Frontal cortex (tissue), 4 donors: ENCODE measurements around the gene LRRC8C. TPM values are rescaled to one million over a fixed set of nuclear protein-coding genes. Genes with fewer than 3 reads are reported as not detected.
"Not testable (repeated sequence)": the region's sequence is repeated elsewhere in the genome, so short reads cannot be mapped to it uniquely, and the experiment has no call there.

Source experiments
- DNase-seq, 2 donors: peaks; one replicate each; pipeline ENCODE4 v3.0.0; 2012; ENCODE audit warnings: low spot score in 2 of 2
- FAIRE-seq: peaks from 2 replicates; lab custom pipeline; 2012; peaks lifted over from hg19 to GRCh38; lab: Jason Lieb, UNC
- total RNA-seq: library from RNA; depleted of rRNA; stranded (reverse); fragments of >200 nt; gene quantifications from one replicate; pipeline ENCODE4 v1.2.3, GENCODE V29; 2014
- donor health status: control.
- donor health status: control.
- donor health status: control.

LRRC8C gene
- total RNA-seq, 1 donor from 2014 or later: 6.9 TPM

DNA sequence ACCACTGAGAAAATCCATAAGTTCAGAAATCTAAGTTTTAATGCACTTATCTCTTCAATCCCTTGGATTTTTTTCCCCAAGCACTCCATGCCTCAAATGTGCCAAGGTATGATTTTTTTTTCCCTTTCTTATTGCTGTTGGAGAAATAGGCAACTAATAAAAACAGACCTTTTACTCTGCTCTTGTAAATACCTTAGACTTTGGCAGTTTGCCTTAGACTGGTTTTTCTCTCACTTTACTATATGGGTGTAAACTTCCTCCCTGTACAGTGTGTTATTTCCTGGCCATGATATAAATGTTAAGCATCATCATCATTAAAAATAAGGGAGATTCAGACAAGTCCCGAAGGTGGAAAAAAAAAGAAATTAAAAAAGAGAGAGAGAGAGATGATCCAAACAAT, 65.7 kb downstream of the LRRC8C start:
- DNase-seq (no peak), FAIRE-seq (no peak)

DNA sequence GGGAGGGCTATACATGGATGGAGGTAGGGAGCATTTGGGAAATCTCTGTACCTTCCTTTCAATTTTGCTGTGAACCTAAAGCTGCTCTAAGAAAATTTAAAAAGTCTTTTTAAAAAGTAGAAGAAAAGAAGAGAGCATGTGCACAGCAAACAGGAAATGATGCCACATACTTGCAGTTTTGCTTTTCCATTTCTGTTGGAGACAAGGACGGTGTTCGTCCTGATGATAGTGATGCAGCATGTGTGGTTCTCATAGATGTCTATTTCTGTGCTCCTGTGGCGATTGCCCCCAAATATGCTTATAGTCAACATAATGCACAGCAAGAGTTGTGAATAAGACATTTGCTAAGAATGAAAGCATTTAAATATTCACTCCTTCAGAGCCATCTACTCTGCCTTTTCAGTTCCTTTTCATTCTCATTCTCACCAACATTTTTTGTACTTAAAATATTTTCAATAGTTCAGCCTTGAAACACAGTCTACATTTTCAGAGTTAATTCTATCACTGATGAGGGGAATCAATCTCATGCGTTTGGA, 66.6 kb downstream of the LRRC8C start:
- FAIRE-seq (no peak), DNase-seq (no peak)

DNA sequence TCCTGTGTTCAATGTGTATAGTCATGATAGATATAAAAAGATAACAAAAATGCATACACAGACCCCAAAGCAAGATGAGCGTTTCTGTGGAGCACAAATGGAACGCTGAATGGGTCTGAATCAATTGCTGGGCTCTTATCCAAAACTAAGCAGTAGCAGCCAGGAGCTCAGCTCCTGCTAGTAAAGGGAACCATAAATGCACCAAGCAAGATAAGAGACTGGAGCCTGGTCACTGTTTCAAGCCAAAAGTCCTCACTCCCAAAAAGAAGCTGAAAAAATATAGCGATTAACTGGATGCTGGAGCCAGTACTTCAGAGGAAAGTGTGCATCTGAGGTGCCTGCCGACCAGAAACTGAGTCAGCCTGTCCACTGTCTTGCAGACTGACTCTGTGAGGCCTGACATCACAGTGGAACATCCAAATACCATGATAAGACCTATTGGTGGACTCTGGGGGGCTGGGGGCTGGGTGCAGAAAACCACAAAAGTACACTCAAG, 68.9 kb downstream of the LRRC8C start:
- DNase-seq (no peak), FAIRE-seq (no peak)

DNA sequence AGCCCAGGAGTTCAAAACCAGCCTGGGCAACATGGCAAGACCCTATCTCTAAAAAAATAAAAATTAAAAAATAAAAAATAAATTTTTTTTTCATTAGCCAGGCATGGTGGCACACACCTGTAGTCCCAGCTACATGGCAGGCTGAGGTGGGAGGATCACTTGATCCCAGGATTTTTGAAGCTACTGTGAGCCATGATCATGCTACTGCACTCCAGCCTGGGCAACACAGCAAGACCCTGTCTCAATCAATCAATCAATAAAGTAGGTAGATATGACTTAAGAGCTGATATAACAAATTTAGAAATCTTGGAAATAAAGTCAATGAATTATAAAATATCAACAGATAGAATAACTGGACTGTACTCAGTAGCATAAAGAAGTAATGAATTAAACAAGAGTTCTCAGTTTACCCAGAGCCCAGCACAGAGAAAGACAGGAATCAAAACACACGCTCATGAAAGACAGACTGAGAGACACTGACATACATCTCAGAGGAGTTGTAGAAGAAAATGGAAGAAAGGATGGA, 69.7 kb downstream of the LRRC8C start:
- no peak for DNase-seq
- no peak for FAIRE-seq

DNA sequence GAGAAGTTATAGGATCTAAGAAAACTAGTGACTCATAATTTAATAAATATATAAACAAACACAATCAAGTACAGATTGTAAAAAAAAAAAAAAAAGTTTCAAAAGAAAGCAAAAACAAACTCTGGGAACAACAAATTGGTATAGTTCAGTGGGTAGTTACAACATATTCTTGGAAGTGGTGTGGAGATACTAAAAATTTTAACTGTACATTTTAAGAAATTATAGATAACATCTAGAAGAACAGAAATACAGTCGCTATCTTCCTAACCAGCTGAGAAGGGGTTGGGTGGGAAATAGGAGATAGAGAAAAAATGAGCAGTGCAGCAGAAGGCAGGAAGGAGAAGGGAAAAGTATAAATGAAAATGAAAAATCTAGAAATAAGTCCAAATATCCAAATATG, 70.5 kb downstream of the LRRC8C start:
- DNase-seq (no peak), FAIRE-seq (peak; percentile 63)

DNA sequence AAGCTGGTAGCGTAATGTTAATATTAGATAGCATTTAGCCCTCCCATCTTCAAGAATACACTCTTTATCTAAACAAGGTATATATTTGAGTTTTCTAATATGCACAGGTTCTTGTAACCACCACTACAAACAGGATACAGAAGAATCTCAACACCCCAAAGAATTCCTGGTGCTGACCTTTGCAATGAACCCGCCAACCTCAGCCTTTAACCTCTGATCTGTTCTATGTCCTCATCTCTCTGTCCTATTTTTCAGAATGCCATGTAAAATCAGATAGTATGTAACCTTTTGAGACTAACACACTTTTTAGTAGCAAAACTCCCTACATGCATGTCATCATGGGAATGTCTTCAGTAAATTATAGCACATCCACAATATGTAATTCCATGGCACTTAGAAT, 71.1 kb downstream of the LRRC8C start:
- no peak for FAIRE-seq

DNA sequence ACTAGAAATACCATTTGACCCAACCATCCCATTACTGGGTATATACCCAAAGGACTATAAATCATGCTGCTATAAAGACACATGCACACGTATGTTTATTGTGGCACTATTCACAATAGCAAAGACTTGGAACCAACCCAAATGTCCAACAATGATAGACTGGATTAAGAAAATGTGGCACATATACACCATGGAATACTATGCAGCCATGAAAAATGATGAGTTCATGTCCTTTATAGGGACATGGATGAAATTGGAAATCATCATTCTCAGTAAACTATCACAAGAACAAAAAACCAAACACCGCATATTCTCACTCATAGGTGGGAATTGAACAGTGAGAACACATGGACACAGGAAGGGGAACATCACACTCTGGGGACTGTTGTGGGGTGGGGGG, 72.0 kb downstream of the LRRC8C start:
- not testable (repeated sequence) for DNase-seq, FAIRE-seq

More for the DNA sequence above, 71.1 kb downstream of the LRRC8C start:
- DNase-seq: no peak

DNA sequence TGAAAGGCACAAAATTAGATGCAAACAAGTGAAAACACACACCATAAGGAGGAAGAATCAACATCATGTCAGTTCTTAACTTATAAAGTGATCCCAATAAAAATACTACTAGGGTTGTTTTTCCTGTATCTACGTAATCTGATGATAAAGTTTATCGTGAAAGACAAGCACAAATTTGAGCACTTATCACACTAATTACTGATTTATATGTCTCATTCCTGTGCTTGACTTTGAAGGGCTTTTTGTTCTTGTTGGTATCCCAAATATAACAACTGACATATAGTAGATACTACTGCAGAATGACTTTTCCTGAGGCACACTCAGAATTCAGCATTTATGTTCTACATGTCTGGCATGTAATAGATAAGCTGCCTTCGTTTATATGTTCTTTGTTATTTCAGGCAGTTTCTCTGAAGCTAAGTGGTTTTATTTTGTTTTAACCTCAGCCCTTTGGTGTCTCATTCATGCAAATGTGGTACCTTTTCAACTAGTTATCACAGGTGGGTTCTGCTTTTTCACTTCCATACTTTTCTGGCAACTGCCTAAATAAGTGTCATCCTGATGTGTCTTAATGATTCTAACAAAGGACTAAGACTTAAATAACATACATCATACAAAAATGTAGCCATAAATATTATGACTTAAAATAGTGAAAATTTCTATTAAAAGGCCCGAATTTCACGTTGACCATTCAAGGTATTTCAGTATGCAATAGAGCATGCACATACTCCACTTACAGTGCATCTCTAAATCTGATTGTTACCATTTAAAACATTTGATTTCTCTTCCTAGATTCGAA, 73.2 kb downstream of the LRRC8C start:
- FAIRE-seq: no peak

DNA sequence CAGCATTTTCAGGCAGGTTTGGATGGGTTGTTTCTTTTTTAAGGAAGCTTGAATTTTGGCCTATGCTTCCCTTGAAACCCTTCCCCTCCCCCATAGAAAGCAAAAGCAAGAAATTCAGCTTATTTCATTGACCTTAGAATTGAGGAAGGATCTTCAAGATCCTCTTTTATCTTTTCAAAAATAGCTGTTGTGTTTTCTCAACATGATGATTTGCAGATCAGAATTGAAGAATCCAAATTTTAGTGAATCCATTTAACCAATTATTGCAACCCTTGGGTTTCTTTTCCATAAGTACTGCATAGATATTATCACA, 73.7 kb downstream of the LRRC8C start:
- FAIRE-seq (no peak), DNase-seq (no peak)

More for the DNA sequence above, 73.2 kb downstream of the LRRC8C start:
- no peak for DNase-seq

DNA sequence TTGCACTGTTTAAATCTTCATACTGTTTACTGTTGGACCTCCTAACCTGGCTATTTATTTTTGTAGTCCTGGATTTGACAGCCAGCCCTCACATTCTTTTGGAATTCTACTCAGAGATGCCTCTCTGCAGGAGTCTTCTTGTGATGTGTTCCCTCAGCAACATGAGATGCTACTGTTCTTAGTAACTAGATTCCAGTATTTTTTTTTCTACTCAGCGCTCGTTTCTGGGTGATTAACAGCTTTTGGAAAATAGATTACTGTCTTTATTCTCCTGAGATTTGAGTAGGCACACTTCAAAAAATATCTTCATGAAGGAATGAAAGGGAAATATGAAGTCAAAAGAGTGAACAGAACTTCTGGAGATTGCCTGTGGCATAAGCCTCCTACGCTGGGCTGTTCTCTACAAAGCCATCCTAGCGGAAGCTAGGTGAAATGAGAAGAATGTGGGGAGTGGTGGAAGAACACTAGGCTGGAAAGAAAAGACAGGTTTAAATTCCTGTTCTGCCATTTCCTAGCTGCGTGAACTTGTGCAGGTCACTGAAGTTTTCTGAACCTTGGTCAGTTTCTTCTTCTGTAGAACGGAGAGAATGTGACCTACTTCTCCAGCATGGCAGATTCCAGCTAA, 75.9 kb downstream of the LRRC8C start:
- DNase-seq: no peak
- FAIRE-seq: no peak

DNA sequence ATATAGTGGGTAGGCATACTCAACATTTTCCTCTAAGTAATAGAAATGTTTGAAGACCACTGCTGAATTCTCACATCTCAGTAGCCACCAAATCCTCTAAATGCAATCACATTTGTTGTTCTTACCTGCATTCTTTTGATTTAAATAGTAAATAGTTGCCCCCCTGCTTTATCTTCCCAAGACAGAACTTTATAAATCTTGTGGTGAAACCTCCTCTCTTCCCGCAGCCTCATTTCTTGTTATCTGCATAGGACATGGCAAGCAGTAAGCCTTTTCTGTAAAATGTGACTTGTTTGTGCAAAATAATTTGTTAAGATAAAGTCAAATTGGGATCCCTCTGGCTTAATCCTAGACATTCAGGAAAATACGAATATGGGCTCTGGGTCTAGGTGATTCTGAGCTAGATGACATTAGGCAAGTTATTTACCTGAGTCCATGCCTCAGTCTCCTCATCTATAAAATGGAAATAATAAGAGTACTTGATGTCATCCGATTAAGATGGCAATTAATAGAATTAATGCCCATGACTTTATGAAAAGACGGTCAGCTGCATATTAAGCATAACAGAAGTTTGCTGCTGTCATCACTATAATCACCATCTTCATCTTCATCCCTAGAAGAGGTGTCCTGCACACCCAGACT, 77.7 kb downstream of the LRRC8C start:
- no peak for DNase-seq
- no peak for FAIRE-seq

DNA sequence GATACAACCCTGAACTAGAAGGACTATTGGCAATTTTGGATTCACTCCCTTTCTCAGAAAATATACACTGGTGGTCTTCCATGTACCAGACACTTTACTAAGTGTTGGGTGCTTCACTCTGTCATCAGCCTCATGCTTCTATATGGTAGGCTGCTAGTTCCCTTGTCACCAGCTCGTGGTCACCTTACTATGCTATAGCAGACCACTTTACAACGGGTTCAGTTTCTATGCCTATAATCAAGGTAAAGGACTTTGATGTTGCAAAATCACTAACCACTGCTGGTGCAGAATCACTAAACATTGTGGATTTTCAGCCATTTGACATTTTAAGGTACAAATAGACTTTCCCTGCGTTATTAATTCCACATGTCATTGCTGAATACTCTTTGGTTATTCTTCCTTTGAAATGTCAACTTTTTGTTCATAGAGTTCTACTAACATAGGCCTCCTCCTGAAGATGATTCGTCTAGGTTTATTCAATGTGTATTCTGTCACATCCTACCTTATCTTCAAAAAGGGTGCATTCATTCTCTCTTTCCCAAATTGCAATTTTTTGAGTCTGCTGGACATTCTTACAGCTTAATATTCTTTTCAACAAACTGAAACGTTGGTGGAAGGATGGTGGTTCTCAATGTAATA, 78.3 kb downstream of the LRRC8C start:
- DNase-seq (no peak), FAIRE-seq (no peak)

DNA sequence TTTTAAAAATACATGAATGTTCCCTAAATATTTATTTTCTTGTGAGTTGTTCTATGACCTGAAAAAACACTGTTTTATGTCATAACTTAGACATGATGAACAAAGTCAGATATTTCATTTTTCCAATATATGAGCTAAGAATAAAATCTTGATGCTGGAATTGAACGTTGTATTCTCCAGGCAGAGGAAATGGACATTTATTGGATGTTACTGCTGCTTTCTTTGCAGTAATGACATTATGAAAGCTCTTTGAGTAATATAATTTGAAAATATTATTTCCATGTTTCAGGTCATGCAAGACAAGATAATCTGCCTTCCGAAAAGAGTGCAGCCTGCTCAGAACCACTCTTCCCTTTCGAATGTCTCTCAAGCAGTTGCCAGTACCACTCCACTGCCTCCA, 79.5 kb downstream of the LRRC8C start:
- FAIRE-seq: no peak

DNA sequence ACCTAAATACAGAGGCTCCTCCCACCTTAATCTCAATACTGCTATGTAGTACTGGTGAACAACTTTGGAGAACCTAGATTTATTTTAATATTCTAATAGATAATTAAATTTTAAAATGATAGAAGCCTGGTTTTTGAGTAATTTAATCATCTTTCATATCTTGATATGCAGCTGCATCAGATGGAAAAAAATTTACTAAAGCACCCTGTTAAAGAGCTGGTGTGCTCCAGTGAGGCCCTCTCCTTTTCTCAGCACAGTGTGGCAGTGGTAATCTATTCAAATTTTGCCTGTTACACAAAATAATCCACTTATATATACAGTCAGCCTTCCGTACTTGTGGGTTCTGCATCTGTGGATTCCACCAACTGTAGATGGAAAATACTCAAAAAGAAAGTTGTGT, 82.8 kb downstream of the LRRC8C start:
- DNase-seq: no peak
- FAIRE-seq: no peak

More for the DNA sequence above, 79.5 kb downstream of the LRRC8C start:
- no peak for DNase-seq

DNA sequence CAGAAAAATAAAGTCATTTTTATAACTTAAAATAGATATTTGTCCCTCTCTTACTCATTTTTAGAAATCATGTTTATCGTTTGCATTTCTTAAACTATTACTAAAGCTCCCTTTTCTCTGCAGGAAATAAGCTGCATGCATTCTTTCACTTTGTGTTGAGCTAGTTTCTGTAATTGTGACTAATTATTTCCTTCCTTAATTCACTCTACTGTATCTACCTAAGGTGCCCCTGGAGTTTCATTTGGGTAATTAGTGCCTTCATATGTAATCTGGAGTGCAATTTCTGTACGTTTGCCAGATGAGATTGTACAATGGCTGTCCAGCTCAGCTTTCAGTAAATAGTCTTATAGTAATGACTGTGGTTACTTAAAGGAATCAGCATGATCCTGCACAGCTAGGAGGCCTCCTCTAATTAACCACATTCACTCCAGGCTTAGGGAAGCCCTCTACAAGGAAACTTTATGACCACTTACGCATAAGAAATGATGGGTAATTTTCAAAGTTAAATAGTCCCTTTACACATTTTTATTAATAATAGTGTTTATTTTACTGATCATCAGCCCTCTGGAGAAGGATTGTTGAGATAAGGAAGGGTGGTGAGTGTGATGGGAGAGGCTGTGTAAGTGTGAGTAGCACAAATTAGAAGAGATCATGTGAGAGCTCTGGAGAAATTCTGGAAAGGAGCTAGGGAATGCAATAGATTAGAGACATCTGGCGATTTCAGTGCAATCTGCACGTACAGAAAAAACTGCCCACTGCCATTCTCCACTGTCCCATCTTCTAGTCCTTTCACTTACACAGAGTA, 86.8 kb downstream of the LRRC8C start:
- FAIRE-seq: no peak
- no peak for DNase-seq

DNA sequence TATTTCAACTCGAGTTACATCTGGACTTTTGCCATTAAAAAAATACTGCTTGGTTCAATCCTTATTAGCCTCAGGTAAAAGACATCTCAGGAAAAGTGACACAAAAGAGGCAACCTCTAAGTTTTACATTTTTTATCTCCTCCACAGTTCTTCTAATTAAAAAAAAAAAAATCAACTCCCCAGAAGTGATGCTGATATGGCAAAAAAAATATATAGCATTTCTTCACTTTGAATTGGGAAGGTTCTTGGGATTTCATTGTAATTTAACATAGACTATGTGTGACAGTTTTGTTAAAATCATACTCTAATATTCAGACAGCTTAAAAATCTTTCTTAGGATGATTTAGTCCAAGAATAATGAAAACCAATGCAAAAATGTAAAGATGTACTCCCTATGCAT, 87.9 kb downstream of the LRRC8C start:
- DNase-seq: no peak

DNA sequence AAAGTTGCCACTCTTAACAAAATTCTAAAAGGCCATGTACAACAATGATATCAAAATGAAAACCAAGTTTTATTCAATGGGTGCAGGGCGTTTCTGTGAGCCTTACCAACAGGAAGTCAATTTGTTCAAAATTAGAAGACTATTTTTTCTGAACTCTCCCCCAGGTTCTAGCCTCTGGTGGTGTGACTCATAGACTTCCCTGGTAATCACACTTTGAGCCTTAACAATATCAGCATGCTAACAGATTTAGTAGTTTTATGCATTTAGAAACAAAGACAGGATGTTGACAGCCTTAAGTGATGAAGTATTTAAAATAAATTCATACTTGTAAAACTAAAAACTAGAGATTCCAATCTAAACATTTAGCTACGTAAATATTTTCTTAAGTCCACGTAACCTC, 88.4 kb downstream of the LRRC8C start:
- no peak for DNase-seq
- FAIRE-seq: no peak

More for the DNA sequence above, 87.9 kb downstream of the LRRC8C start:
- FAIRE-seq: no peak

DNA sequence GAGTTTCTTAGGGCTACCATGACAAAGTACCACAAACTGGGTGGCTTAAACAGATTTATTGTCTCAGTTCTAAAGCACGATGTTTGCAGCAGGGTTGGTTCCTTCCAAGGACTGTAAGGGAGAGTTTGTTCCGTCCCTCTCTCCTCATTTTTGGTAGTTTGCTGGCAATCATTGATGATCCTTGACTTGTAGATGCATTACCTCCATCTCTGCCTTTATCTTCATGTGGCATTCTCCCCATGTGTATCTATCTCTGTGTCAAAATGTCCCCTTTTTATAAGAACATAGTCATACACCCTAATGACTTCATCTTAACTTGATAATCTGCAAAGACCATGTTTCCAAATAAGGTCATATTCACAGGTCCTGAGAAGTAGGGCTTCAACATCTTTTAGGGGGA, 90.2 kb downstream of the LRRC8C start:
- DNase-seq (no peak), FAIRE-seq (no peak)

DNA sequence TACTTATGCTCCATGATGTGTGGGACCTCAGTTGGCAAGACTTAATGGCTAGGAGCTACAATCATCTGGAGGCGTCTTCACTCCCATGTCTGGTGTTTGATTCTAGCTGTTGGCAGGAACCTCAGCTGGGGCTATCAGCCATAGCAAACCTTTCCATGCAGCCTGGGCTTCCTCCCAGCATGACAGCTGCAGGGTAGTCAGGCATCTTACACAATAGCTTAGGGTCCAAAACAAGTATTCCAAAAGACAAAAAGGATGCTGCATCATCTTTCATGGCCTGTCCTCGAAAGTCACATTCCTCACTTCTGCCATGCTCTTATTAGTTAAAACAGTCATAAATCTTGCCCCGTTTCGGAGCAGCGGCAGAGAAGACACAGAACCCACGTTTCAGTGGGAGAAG, 90.9 kb downstream of the LRRC8C start:
- FAIRE-seq (no peak), DNase-seq (no peak)
